Mesenchymal stem cell (in vitro differentiated cells and primary cell): ENCODE results near the gene CISTR.

ENCODE experiments used
- DNase-seq: peaks from one replicate; pipeline ENCODE4 v3.0.0-alpha.2; 2013
- H2AFZ ChIP-seq: one replicate; pipeline ENCODE4 v1.6.1; 2013; ENCODE audit warnings: low read depth, mild to moderate bottlenecking, control low read depth, inconsistent platforms, low read length, moderate library complexity
- H2AK5ac ChIP-seq: 2 replicates; pipeline ENCODE4 v1.6.1; 2013; ENCODE audit warnings: low read length, moderate library complexity, mild to moderate bottlenecking, inconsistent platforms; ENCODE audit not compliant: severe bottlenecking
- H2BK120ac ChIP-seq: one replicate; pipeline ENCODE4 v1.6.1; 2013; ENCODE audit warnings: low read depth, mild to moderate bottlenecking, inconsistent platforms, low read length, moderate library complexity
- H2BK12ac ChIP-seq, 2 experiments: one replicate each; pipeline ENCODE4 v1.6.1; 2013; ENCODE audit warnings: inconsistent platforms in 2 of 2, low read length in 2 of 2, mild to moderate bottlenecking in 2 of 2, moderate library complexity in 2 of 2, control low read depth in 1 of 2
- H2BK15ac ChIP-seq: one replicate; pipeline ENCODE4 v1.6.1; 2013; ENCODE audit warnings: mild to moderate bottlenecking, low read depth, inconsistent platforms; ENCODE audit not compliant: poor library complexity, severe bottlenecking
- H2BK5ac ChIP-seq: 2 replicates; pipeline ENCODE4 v1.6.1; 2013; ENCODE audit warnings: low read depth, mild to moderate bottlenecking, low read length, control low read depth, inconsistent platforms; ENCODE audit not compliant: poor library complexity, severe bottlenecking
- H3K14ac ChIP-seq, 2 experiments: one replicate each; pipeline ENCODE4 v1.6.1; 2013; ENCODE audit warnings: inconsistent platforms in 2 of 2, low read length in 2 of 2, control low read depth in 1 of 2, mild to moderate bottlenecking in 1 of 2, moderate library complexity in 1 of 2
- H3K18ac ChIP-seq, 2 experiments: one replicate each; pipeline ENCODE4 v1.6.1; 2013; ENCODE audit warnings: inconsistent platforms in 2 of 2, low read length in 2 of 2, control low read depth in 1 of 2, low read depth in 1 of 2, mild to moderate bottlenecking in 1 of 2
- H3K23ac ChIP-seq, 2 experiments: one replicate each; pipeline ENCODE4 v1.6.1; 2013; ENCODE audit warnings: inconsistent platforms in 2 of 2, low read length in 2 of 2, mild to moderate bottlenecking in 2 of 2, moderate library complexity in 2 of 2, control low read depth in 1 of 2
- H3K27ac ChIP-seq: 2 replicates; pipeline ENCODE4 v1.5.1; 2013; ENCODE audit warnings: mild to moderate bottlenecking, moderate library complexity, low read length, control low read depth, inconsistent platforms; ENCODE audit not compliant: poor library complexity, severe bottlenecking
- H3K27me3 ChIP-seq, 2 experiments: 2 replicates each; pipeline versions ENCODE4 v1.6.1 to v1.7.0; 2013; ENCODE audit warnings: low read length in 2 of 2, mild to moderate bottlenecking in 2 of 2, moderate library complexity in 2 of 2, control low read depth in 1 of 2, inconsistent platforms in 1 of 2; ENCODE audit not compliant: control insufficient read depth in 1 of 2, insufficient read depth in 1 of 2
- H3K36me3 ChIP-seq, 2 experiments: 2 replicates each; pipeline versions ENCODE4 v1.6.1 to v1.7.0; 2013; ENCODE audit warnings: low read length in 2 of 2, control low read depth in 1 of 2, inconsistent platforms in 1 of 2, low read depth in 1 of 2, mild to moderate bottlenecking in 1 of 2; ENCODE audit not compliant: insufficient read depth in 2 of 2, control insufficient read depth in 1 of 2
- H3K4ac ChIP-seq, 2 experiments: one replicate each; pipeline ENCODE4 v1.6.1; 2013; ENCODE audit warnings: inconsistent platforms in 2 of 2, low read length in 2 of 2, mild to moderate bottlenecking in 2 of 2, moderate library complexity in 2 of 2, control low read depth in 1 of 2, low read depth in 1 of 2
- H3K4me1 ChIP-seq: 2 replicates; pipeline ENCODE4 v1.6.1; 2013; ENCODE audit warnings: low read depth, low read length, control low read depth; ENCODE audit not compliant: control insufficient read depth, insufficient read depth
- H3K4me2 ChIP-seq: 2 replicates; pipeline ENCODE4 v1.6.1; 2013; ENCODE audit warnings: low read length, mild to moderate bottlenecking, inconsistent platforms; ENCODE audit not compliant: poor library complexity, severe bottlenecking
- H3K4me3 ChIP-seq, 2 experiments: 2 replicates each; pipeline versions ENCODE4 v1.5.1 to v1.7.0; 2013; ENCODE audit warnings: low read length in 2 of 2, mild to moderate bottlenecking in 2 of 2, control low read depth in 1 of 2, low read depth in 1 of 2; ENCODE audit not compliant: insufficient read depth in 1 of 2
- H3K79me1 ChIP-seq: replicated peaks from 2 replicates; pipeline ENCODE4 v1.6.1; 2013; ENCODE audit warnings: mild to moderate bottlenecking, control low read depth, low read length, inconsistent platforms; ENCODE audit not compliant: poor library complexity, severe bottlenecking
- H3K9ac ChIP-seq: 2 replicates; pipeline ENCODE4 v1.7.0; 2013; ENCODE audit warnings: mild to moderate bottlenecking, low read length, moderate library complexity
- H3K9me3 ChIP-seq: 2 replicates; pipeline ENCODE4 v1.7.0; 2013; ENCODE audit warnings: mild to moderate bottlenecking, low read length; ENCODE audit not compliant: control insufficient read depth
- H4K8ac ChIP-seq: one replicate; pipeline ENCODE4 v1.6.1; 2013; ENCODE audit warnings: inconsistent platforms, mild to moderate bottlenecking, low read length, moderate library complexity
- H4K91ac ChIP-seq: one replicate; pipeline ENCODE4 v1.6.1; 2013; ENCODE audit warnings: mild to moderate bottlenecking, low read length, inconsistent platforms
- WGBS: methylation state at CpG from one replicate; pipeline ENCODE4 v1.1.7; 2013; ENCODE audit warnings: mixed read lengths; 5-methylcytosine and 5-hydroxymethylcytosine counted together

Gene CISTR

GRCh38 chr12:53791735-53792326, 40.1 kb upstream of the CISTR start:
- peaks cover 64 to 66% of the 10 kb centered on the region in 2 experiments for H3K27me3 ChIP-seq
- H4K8ac ChIP-seq, result no peak overlapping the region
- peak; percentile 3 for DNase-seq
- no peak overlapping the region for H3K27ac ChIP-seq
- 13% methylated on average over 1 of the region's 1 CpG for WGBS
- H3K18ac ChIP-seq, result no peak overlapping the region
- H3K14ac ChIP-seq, result no peak overlapping the region
- H3K4me2 ChIP-seq, result no peak overlapping the region
- no peaks in the 10 kb centered on the region for H3K9me3 ChIP-seq
- H3K23ac ChIP-seq, result no peak overlapping the region
- H3K4ac ChIP-seq, result no peak overlapping the region
- no peak overlapping the region for H2BK15ac ChIP-seq
- H4K91ac ChIP-seq, result no peak overlapping the region
- H2AK5ac ChIP-seq, result no peak overlapping the region
- H2BK120ac ChIP-seq, result no peak overlapping the region
- no peak overlapping the region for H2BK12ac ChIP-seq
- H3K79me1 ChIP-seq, result no peaks in the 10 kb centered on the region
- H3K9ac ChIP-seq, result no peak overlapping the region
- no peak overlapping the region for H3K4me3 ChIP-seq
- no peaks in the 10 kb centered on the region for H3K4me1 ChIP-seq
- no peaks in the 10 kb centered on the region for H3K36me3 ChIP-seq
- no peak overlapping the region for H2BK5ac ChIP-seq
- no peak overlapping the region for H2AFZ ChIP-seq

GRCh38 chr12:53789570-53789969, 37.8 kb upstream of the CISTR start:
- no peak overlapping the region for H3K4me2 ChIP-seq
- no peak overlapping the region for H3K4ac ChIP-seq
- H2AK5ac ChIP-seq, result no peak overlapping the region
- H3K79me1 ChIP-seq, result no peaks in the 10 kb centered on the region
- no peak overlapping the region for H2AFZ ChIP-seq
- H4K91ac ChIP-seq, result no peak overlapping the region
- H3K18ac ChIP-seq, result no peak overlapping the region
- no peak overlapping the region for H2BK120ac ChIP-seq
- H2BK12ac ChIP-seq, result no peak overlapping the region
- H3K4me1 ChIP-seq, result no peaks in the 10 kb centered on the region
- DNase-seq, result no peak
- H4K8ac ChIP-seq, result no peak overlapping the region
- H2BK15ac ChIP-seq, result no peak overlapping the region
- H3K14ac ChIP-seq, result no peak overlapping the region
- H3K4me3 ChIP-seq, result no peak overlapping the region
- 29% methylated on average over 1 of the region's 1 CpG for WGBS
- H3K27ac ChIP-seq, result no peak overlapping the region
- H3K9ac ChIP-seq, result no peak overlapping the region
- H3K36me3 ChIP-seq, result no peaks in the 10 kb centered on the region
- no peaks in the 10 kb centered on the region for H3K9me3 ChIP-seq
- H2BK5ac ChIP-seq, result no peak overlapping the region
- peaks cover 59 to 61% of the 10 kb centered on the region in 2 experiments for H3K27me3 ChIP-seq
- H3K23ac ChIP-seq, result no peak overlapping the region

GRCh38 chr12:53788892-53789291, 37.1 kb upstream of the CISTR start:
- Histone ChIP-seq H3K23ac (no peak overlapping the region), H2AK5ac (no peak overlapping the region), H3K4me3 (no peak overlapping the region), H3K18ac (no peak overlapping the region), H3K79me1 (no peaks in the 10 kb centered on the region), H3K9ac (no peak overlapping the region), H3K36me3 (no peaks in the 10 kb centered on the region), H3K4me2 (no peak overlapping the region), H3K9me3 (no peaks in the 10 kb centered on the region), H3K27me3 (peaks cover 54 to 57% of the 10 kb centered on the region in 2 experiments), H4K8ac (no peak overlapping the region), H2BK120ac (no peak overlapping the region), H3K27ac (no peak overlapping the region), H2BK5ac (no peak overlapping the region), H3K4me1 (no peaks in the 10 kb centered on the region), H2BK15ac (no peak overlapping the region), H3K14ac (no peak overlapping the region), H4K91ac (no peak overlapping the region), H3K4ac (no peak overlapping the region), H2BK12ac (no peak overlapping the region), H2AFZ (no peak overlapping the region)
- no peak for DNase-seq
- WGBS, result 94% methylated on average over 1 of the region's 1 CpG

GRCh38 chr12:53786411-53786810, 34.6 kb upstream of the CISTR start:
- no peak for DNase-seq
- H2BK5ac ChIP-seq, result no peak overlapping the region
- no peak overlapping the region for H3K27ac ChIP-seq
- H2AFZ ChIP-seq, result no peak overlapping the region
- no peak overlapping the region for H3K14ac ChIP-seq
- no peaks in the 10 kb centered on the region for H3K79me1 ChIP-seq
- H3K23ac ChIP-seq, result no peak overlapping the region
- H3K4me3 ChIP-seq, result no peak overlapping the region
- no peak overlapping the region for H4K91ac ChIP-seq
- H2BK12ac ChIP-seq, result no peak overlapping the region
- no peak overlapping the region for H3K18ac ChIP-seq
- no peaks in the 10 kb centered on the region for H3K9me3 ChIP-seq
- H3K4me1 ChIP-seq, result no peaks in the 10 kb centered on the region
- 89% methylated on average over 7 of the region's 7 CpGs for WGBS
- H3K27me3 ChIP-seq, result peaks cover 55 to 57% of the 10 kb centered on the region in 2 experiments
- H2BK15ac ChIP-seq, result no peak overlapping the region
- no peak overlapping the region for H3K4ac ChIP-seq
- H2BK120ac ChIP-seq, result no peak overlapping the region
- H3K9ac ChIP-seq, result no peak overlapping the region
- H3K4me2 ChIP-seq, result no peak overlapping the region
- no peaks in the 10 kb centered on the region for H3K36me3 ChIP-seq
- no peak overlapping the region for H2AK5ac ChIP-seq
- H4K8ac ChIP-seq, result no peak overlapping the region
